GM19467 (cell line): Measurements from ENCODE around the gene DCDC2.
A peak's percentile ranks its signal among the peaks of the same experiment; 100 is the strongest.
"Not testable (repeated sequence)": the region's sequence is repeated elsewhere in the genome, so short reads cannot be mapped to it uniquely, and the experiment has no call there.

ENCODE experiments used
- ATAC-seq: cut with Tn5 transposase; IDR thresholded peaks from one replicate; pipeline ENCODE4 v1.9.1; 2021; ENCODE audit warnings: mild to moderate bottlenecking, moderate library complexity; ENCODE audit not compliant: unreplicated experiment

Gene DCDC2

DNA sequence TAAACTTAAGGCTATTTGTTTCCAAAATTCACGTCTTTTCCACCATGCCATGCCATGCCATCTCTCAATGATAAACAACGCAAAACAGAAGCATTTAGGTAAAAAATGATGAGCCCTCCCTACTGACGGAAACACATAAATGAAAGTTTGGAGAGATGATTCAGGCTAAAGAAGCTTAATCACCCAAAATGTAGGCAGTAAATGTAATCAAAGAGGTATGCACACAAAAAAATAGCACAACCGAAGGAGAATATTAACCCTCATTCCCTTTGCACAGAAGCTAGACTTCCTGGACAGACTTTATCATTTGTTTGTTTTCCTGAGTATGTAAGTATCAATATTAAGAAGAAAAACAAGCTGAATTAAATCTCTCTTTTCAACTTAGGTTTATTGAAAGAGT is 28.8 kb downstream of the DCDC2 start:
- ATAC-seq = no peak

DNA sequence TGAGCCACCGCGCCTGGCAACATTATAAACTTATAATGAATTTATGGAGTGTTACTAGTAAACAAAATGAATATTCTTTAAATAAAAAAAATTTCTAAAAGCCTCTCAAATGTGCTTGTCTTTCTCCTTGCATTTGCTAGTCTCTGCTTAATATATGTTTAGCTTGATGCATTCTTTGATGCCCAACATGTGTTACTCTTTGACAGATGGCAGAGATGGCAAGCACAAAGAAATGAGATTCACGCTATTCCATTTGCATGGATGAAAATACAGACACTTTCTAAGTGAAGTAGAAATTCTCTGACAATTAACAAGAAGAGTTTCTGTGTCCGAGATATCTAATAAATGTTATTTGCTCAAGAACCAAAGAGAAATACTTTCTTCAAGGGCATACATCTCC is 30.1 kb downstream of the DCDC2 start:
- no peak for ATAC-seq

DNA sequence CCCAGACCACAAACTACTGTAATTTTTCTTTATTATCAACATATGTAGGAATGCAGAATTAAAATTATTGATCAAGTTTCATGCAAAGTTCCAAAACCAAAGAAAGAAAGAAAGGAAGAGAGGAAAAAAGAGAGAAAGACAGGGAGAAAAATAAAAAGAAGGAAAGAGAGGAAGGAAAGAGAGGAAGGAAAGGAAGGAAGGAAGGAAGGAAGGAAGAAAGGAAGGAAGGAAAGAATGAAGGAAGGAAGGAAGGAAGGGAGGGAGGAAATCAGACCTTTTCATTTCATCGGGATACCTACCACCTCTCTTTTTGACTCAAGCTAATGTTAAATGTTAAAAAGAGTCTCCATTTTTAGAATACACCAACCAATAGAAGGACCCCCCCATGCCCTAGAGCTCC is 31.9 kb downstream of the DCDC2 start:
- ATAC-seq = no peak

DNA sequence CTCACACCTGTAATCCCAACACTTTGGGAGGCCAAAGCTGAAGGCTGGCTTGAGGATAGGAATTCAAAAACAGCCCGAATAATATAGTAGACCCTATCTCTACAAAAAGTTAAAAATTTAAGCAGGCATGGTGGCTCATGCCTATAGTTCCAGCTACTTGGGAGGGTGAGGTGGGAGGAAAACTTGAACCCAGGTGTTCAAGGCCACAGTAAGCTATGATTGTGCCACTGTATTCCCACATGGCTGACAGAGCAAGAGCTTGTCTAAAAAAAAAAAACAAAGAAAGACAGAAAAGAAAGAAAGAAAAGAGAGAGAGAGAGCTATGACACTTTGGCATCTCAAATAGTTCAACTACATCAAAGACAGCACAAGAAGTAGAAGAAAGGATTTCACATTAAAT is 33.2 kb downstream of the DCDC2 start:
- ATAC-seq = no peak

DNA sequence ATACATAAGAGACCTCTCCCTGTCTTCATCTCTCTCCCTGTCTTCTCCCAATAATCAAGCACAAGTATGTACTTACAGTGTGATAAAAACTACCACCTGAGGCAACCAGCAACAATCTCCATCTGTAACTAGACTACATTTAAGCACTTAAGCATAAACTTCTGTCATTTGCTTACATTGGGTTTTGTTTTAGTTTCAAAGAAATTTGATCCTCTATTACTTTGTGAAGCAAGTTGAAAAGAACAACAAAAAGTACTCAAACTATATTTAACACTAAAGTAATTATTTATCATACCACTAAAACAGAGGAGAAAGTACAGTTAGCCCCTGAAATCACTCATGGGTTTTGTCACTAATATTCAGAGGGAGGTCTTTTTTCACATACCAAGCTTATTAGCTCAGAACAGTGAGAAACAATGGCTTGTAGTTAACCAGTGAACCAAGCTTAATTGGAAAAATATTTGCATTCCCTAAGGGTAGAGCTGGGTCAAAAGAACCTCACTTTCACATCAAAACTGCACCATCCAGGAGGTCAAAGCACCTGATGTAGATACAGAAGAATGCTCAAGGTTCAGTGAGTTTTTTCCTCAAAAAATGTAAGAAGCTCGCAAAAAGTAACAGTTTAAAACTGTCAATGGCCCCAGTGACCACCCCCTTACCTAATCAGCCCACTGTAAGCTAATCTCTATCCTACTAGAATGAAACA is 34.1 kb downstream of the DCDC2 start:
- no peak for ATAC-seq

DNA sequence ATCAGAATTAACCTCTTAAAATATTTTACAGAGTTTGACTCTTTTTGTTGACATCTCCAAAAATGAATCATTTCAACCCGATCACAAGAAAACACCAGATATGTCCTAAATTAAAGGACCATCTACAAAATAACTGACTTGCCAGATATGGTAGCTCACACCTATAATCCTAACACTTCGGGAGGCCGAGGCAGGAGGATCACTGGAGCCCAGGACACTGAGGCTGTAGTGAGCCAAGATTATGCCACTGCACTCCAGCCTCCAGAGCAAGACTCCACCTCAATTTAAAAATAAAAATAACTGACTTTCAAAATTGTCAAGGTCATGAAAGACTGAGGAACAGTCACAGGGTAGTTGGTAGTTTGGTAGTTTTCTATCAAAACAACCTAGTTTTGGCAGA is 34.9 kb downstream of the DCDC2 start:
- no peak for ATAC-seq

DNA sequence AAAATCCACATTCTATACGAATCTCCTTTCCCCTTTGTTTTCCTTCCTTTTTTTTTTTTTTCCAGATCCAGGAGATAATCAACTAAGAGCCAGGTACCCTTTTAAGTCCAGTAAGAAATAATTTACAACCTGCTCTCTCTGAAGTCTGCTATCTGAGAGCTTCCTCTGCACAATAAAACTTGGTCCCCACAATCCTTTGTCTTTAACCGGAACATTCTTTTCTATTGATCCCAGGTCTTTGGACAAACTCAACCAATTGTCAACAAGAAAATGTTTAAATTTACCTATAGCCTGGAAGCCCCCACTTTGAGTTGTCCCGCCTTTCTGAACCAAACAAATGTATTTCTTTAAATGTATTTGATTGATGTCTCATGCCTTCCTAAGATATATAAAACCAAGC is 35.4 kb downstream of the DCDC2 start:
- not testable (repeated sequence) for ATAC-seq

DNA sequence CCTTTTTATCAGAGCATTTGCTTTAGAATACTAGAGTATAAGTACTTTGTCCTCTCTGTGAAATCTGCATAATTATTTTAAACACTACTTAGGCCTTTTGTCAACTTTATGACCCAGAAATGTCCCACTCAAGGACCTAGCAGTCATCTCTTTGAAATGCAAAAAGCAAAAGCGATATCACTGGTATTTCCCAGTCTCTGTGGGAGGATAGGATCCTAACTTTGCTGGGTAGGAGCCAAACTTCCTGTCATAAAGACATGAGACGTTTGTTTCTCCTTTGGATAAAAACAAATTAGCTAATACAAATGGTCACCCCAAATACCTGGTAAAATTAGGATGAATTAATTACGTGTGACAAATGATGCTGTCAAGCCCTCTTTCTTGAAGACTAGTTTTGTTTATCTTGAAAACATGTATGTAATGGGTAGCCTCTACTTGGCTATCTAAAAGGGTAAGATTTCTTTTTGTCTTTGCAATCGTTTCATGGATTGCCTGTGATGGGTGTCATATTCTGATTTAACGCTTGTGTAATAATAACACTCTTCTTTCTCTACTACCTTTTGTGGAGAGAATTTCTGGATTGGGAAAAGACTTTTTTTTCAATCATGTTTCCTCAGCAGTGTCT is 36.2 kb downstream of the DCDC2 start:
- ATAC-seq = no peak

DNA sequence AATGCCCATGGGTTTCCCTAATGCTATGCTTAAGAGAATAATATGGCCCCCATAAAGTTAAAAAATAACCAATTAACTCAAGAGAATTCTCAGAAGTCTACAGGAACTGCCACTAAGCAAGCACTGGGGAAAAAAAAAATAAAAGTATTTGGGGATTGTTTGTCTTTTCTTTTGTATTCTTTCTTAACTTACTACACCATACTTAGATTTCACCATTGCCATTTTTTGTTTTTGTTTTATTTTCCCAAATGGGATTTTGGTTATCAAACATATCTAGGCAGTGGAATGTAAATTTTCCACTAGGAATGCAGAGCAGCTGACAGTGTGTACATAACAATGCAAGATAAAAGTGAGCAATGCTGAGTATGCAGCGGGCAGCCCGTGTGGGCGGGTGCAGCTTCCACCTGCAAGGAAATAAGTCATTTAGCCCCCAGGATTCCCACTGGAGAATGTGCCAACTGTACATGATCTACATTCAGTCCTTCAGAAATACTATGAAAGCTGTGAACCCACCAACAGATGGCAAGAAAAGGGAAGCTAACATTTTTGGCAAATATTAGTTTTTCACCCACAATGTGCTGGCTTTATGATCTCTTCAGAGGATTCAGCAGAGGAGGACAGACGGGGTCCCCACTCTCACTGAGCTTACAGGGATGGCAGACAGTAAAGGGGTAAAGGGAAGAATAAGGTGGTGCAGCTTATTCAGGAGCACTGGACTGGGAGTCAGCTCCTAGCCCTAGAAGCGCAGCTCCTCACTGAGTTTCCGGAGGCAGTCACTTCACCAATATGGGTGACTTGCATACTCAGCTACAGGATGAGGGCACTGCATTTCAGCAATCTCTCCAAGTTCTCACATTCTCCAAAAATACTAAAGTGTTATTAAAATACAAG is 44.4 kb downstream of the DCDC2 start:
- no peak for ATAC-seq

DNA sequence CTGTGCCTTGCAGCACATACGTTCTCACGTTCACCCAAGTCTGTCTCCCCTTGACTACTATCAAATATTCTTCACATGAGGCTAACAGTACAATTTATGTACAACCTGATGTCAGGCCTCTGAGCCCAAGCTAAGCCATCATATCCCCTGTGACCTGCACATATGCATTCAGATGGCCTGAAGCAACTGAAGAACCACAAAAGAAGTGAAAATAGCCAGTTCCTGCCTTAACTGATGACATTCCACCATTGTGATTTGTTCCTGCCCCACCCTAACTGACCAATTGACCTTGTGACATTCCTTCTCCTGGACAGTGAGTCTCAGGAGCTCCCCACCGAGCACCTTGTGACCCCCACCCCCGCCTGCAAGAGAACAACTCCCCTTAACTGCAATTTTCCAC is 46.1 kb downstream of the DCDC2 start:
- not testable (repeated sequence) for ATAC-seq

DNA sequence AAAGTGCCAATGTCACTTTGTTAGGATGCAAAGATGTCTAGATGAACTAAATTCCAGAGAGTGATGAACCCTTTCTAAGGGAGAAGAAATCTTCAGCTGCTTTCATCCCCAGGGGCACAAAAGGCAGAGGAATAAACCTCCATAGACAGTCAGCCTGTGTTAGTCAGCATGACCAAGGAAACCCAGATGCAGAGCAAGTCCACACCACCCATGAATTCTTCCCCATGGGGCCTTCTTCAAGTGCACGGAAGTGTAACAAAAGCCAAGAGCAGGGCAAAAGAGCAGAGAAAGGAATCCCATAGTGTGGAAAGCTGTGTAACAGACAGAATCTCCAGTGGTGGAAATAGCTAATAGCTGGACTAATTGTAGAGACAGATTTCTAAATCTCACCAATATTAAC is 50.0 kb downstream of the DCDC2 start:
- no peak for ATAC-seq

DNA sequence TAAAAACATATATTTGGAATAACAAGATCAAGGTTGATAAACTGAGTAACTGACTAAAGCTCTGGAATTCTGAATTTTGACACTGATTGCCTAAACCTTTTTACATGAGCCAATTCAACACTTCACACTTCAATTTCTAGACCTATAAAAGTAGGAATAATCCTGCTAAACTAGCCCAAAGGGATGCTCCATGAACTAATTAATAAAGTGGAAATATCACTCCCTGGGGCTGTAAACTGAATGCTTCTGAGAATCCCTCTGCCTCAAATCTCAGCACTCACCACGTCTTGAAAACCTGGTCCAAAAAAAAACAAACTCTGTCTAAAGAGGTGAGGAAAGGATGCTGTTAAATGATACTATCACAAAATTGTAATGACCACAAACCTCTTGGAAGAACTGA is 50.9 kb downstream of the DCDC2 start:
- no peak for ATAC-seq

DNA sequence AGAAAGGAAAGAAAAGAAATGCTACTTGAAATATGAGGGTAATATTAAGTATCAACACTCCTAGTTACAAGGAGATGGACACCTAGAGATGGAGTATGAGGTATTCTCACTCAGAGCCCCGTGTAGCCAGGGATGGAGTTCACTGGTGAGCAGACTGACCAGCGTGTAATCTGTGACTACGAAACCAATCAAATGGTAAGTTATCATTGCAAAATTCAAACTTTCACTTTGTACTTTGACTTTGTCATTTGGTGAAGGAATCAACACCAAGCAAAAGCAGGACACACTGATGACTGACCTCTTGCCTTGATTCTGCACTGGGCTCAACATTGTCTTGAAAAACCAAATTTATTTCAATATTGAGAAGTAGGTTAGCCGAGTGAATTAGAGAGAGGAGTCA is 51.8 kb downstream of the DCDC2 start:
- no peak for ATAC-seq

DNA sequence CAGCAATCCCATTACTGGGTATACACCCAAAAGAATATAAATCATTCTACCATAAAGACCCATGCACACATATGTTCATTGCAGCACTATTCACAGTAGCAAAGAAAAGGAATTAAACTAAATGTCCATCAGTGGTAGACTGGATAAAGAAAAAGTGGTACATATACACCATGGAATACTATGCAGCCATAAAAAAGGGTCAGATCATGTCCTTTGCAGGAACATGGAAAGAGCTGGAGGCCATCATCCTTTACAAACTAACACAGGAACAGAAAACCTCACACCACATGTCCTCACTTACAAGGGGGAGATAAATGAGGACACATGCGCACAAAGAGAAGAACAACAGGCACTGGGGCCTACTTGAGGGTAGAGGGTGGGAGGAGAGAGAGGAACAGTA is 60.9 kb downstream of the DCDC2 start:
- ATAC-seq = no peak

DNA sequence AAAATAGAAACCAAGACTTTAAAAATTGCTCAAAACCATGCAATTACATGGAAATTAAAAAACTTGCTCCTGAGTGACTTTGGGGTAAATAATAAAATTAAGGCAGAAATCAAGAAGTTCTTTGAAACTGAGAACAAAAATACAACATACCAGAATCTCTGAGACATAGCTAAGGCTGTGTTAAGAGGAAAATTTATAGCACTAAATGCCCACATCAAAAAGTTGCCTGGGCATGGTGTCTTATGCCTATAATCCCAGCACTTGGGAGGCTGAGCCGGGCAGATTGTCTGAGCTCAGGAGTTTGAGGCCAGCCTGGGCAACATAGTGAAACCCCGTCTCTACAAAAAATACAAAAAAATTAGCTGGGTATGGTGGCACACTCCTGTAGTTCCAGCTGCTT is 64.0 kb downstream of the DCDC2 start:
- ATAC-seq = not testable (repeated sequence)

DNA sequence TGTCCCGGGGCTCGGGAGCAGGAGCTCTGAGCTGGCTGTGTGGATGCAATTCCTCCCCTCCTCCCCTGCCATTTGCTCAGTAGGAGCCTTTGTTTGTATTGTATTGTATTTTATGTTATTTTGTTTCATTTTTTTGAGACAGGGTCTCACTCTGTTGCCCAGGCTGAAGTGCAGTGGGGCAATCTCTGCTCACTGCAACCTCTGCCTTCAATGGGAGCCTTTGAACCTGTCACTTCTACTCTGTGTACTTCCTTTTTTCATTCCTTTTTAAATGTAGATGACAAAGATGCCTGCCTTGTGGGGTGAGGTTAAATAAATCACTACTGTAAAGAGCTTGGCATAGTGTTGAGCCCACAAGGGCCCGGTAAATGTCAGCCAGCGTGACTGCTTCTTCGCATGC is 70.6 kb downstream of the DCDC2 start:
- no peak for ATAC-seq

DNA sequence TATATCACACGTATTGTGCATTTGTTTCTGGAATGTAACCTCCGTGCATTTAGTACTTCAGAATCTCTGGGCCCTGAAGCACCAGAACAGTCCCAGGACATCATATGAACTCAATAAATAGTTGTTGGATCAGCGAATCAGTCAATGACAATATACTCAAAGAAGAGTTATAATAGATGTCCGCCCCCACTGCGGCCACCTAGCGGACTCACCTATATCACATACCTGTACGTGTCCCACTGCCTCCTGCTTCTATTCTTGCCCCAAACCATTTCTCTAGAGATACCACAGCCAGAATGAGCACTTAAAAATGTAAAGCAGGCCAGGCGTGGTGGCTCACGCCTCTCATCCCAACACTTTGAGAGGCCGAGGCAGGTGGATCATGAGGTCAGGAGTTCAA is 73.9 kb downstream of the DCDC2 start:
- no peak for ATAC-seq

DNA sequence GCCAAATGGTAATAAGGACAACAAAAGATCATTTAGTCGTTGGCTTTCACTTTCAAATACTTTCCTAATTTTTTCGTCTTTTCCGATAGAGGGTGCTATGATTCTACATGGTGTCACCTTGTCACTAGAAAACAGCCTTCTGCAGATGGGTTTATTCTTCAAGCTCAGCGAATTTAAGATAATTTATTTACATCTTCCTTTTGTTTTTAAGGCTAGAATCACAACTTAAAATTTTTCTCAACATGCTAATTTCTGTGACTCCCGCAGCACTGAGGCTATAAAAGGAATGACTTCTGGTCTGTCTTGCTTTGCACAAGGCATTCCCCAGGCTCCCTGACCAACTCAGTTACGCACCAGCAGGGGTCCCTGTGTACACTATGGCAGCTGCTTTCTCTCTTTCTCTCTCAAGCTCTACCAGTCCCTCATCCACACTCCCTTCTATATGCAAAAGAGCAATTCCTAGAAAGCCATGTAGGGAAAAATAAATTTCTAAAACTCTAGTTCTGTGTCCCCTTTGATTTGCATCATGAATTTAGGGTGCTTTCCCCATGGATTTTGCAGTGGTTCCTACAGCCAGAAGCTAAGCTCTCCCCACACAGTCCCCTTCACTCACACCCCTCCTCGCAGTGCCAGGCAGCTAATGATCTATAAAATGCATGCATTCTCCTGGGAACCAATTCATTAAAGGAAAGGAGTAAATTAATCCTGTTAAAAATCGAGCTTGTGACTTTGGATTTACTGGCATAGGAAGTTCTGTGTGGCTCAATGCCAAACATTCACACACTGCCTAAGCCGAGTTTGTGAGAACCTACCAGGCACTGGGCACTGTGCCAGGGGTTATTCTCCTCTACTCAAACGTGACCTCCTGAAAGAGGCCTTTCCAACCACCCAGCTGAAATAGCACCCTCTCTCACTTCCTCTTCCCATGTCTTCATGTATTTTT is 74.5 kb downstream of the DCDC2 start:
- peak; percentile 88 for ATAC-seq

DNA sequence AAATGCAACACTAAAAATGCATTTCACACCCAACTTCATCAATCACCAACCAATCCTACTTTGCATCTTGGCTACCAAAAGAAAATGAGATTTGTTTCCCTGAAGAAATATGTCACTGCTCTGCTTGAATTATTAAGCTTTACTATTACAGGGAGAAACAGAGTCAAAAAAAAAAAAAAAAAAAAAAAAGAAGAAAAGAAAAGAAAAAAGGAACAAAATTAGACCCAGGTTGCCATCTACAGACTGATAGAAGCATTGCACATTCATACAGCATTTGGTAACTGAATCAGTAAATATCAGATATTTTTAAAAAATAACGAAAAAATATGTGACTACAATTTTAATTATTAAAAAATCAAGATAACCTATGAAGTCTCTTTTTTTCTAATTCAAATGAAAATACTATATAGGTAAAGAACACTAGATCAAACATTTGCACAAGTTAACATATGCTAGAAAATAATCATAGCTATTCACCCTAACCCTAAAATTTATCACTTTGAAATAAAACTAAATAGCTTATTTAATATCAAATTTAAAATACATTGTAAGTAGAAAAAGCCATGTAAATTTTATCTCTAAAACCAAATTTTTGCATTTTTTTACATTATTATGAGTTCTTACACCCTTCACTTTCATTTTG is 83.3 kb downstream of the DCDC2 start:
- no peak for ATAC-seq

DNA sequence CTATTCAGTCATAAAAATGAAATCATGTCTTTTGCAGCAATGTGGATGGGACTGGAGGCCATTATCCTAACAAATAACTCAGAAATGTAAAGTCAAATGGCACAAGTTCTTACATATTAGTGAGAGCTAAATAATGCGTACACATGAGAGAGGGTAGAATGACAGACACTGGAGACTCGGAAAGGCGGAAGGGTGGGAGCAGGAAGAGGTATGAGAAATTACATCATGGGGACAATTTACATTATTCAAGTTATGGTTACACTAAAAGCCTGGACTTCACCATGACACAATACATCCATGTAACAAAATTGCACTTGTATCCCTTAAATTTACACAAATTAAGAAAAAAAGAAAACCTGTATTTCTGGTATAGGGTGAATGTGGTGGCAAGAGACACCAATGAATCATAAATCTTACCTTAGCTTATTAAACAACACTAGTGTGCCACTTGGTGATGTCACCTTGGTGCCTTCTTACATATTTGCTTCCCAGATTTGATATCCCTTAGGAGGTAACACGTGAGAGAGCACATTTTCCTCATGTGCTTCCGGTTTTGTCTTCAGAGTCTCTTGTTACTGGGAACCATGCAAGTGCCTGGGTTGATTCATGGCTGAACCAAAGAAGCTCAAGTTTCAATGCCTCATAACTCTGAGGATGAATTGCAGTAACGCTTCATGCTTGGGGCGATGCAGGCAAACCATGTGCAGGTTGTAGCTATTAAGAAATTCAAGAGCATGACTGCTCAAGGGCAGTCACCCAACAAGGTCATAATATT is 84.6 kb downstream of the DCDC2 start:
- ATAC-seq = no peak
